AG09309 (cell line): ENCODE measurements around the gene SYTL4.

Source experiments
- DNase-seq: peaks from one replicate; pipeline ENCODE4 v3.0.0-alpha.2; 2010; ENCODE audit warnings: low read depth
- H3K4me3 ChIP-seq: 2 replicates; pipeline ENCODE4 v1.5.1; 2011; ENCODE audit warnings: mild to moderate bottlenecking, low read depth, low read length, moderate library complexity; ENCODE audit not compliant: control insufficient read depth
- TF ChIP-seq, protein P1 (sequence below): IDR thresholded peaks from 2 replicates; pipeline ENCODE4 v1.5.1; 2011; ENCODE audit warnings: mild to moderate bottlenecking, low read depth, low read length, inconsistent platforms; ENCODE audit not compliant: insufficient read depth, control insufficient read depth; ENCODE audit errors: missing control alignments

The SYTL4 gene

GRCh38 chrX:100625985-100626491 is 105.9 kb downstream of the SYTL4 start:
- DNase-seq, result no peak
- no peak overlapping the region for H3K4me3 ChIP-seq
- TF ChIP-seq, protein P1, sequence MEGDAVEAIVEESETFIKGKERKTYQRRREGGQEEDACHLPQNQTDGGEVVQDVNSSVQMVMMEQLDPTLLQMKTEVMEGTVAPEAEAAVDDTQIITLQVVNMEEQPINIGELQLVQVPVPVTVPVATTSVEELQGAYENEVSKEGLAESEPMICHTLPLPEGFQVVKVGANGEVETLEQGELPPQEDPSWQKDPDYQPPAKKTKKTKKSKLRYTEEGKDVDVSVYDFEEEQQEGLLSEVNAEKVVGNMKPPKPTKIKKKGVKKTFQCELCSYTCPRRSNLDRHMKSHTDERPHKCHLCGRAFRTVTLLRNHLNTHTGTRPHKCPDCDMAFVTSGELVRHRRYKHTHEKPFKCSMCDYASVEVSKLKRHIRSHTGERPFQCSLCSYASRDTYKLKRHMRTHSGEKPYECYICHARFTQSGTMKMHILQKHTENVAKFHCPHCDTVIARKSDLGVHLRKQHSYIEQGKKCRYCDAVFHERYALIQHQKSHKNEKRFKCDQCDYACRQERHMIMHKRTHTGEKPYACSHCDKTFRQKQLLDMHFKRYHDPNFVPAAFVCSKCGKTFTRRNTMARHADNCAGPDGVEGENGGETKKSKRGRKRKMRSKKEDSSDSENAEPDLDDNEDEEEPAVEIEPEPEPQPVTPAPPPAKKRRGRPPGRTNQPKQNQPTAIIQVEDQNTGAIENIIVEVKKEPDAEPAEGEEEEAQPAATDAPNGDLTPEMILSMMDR, result no peak
